ENCODE results near the gene ITGA6. TPM values are rescaled to one million over a fixed set of nuclear protein-coding genes. Genes with fewer than 3 reads are reported as not detected.

Gene ITGA6
- total RNA-seq, 2 donors from 2014 or later, result 61.7 to 79.5 TPM

DNA sequence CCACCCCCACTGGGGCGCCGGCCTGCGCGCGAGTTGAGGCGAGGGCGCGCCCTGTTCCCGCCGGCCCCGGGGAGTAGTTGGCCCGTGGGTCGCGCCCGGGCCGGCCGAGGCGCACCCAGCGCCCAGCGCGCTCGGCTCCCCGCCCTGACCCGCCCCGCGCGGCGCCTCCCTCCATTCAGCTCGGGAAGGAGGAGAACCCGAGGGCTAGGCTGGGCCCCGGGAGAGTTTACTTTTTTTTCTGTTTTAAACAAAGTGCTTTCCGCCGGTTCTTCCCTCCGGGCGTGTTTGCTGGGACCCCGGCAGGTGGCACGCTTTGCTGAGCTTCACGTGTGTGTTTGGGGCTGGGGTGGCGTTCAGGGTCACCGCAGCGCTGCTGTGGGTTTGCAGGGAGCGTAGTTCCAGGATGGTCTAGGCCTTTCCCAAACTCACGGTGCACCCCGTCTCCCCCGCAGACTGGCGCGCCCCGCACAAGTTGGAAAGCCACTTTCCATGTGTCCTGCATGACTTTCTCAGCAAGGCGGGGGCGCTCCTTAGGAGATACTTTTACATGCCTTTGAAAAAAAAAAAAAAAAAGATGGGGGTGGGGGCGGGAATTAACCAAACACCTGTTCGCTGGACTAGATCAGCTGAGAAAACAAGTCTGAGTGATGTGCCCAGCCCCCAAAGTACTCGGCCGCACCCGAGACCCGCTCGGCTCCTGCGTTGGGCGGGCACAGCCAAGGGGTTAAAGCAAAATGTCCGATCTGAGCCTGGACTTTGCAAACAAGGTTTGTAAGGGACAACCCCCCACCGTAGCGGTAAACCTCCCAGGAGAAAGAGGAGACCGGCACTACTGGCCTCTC is 825 bp downstream of the ITGA6 start:
- Mint-ChIP-seq H3K4me1 (peaks cover 47% of the 10 kb centered on the region), H3K27me3 (no peaks in the 10 kb centered on the region), H3K27ac (peak overlapping the region; percentile 85), H3K4me3 (peak overlapping the region; percentile 90), H3K36me3 (ENCODE audit: low read depth) (no peaks in the 10 kb centered on the region)
- ATAC-seq (peak; percentile 43), DNase-seq (peak; percentile 28 to 53 (median 35))
- no peaks in the 10 kb centered on the region for H3K9me3 ChIP-seq (ENCODE audit: control insufficient read depth, low read length, poor library complexity, severe bottlenecking)

DNA sequence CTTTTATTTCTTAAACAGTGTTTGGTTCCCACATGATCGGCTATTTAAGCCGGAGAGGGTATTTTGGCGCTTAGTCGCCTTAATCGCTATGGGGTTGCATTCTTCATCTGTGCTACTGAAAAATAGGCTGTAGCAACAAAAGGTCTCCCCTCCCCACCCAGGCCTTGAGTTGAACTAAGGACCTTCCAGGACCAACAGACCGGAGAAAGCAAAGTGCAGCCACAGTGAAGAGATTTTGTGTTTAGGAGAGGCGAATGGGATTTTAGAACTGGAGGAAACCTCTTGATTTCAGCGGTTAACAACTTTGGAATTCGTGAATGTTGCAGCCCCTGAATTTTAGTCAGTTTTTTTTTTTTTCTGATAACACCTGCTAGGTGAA is 1.4 kb downstream of the ITGA6 start:
- H3K4me3 Mint-ChIP-seq, result peak overlapping the region; percentile 90
- H3K27me3 Mint-ChIP-seq, result no peaks in the 10 kb centered on the region
- H3K36me3 Mint-ChIP-seq (ENCODE audit: low read depth), result no peaks in the 10 kb centered on the region
- peak overlapping the region; percentile 85 for H3K27ac Mint-ChIP-seq
- no peak for DNase-seq
- H3K9me3 ChIP-seq (ENCODE audit: control insufficient read depth, low read length, poor library complexity, severe bottlenecking), result no peaks in the 10 kb centered on the region
- ATAC-seq, result no peak
- peaks cover 53% of the 10 kb centered on the region for H3K4me1 Mint-ChIP-seq

DNA sequence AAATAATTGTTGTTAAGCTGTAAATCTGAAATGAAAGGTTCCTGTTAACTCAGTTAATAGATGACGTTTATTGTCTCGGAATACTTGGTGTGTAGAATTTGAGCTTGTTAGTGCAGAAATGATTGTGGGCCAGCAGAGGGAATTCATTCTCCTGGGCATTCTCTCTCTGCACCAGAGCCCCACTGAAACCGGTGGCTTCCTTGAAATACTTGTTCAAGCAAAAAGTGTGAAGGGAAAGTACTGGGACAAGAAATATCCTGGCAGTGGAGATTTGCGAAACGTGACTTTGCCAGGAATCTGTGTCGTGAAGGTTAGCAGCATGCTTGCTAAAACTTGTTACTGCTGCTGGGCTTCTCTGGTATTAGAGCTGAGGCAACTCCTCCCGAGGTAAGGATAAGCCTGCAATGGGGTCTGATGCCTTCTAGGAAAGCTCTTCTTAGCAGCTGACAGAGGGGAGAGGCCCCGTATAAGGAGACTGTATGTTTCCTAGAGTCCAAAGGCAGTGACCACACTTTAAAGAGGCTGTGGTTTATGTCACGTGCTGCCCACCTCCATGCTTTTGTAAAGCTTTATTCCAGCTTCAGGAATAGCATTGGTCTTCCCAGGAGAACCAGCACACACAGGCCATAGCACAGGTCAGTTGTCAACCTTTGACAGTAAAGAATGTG is 2.0 kb downstream of the ITGA6 start:
- no peaks in the 10 kb centered on the region for H3K27me3 Mint-ChIP-seq
- ATAC-seq (no peak), DNase-seq (no peak)
- no peaks in the 10 kb centered on the region for H3K9me3 ChIP-seq (ENCODE audit: control insufficient read depth, low read length, poor library complexity, severe bottlenecking)
- H3K27ac Mint-ChIP-seq, result peak overlapping the region; percentile 85
- H3K4me3 Mint-ChIP-seq, result peak overlapping the region; percentile 90
- peaks cover 59% of the 10 kb centered on the region for H3K4me1 Mint-ChIP-seq
- H3K36me3 Mint-ChIP-seq (ENCODE audit: low read depth), result no peaks in the 10 kb centered on the region

DNA sequence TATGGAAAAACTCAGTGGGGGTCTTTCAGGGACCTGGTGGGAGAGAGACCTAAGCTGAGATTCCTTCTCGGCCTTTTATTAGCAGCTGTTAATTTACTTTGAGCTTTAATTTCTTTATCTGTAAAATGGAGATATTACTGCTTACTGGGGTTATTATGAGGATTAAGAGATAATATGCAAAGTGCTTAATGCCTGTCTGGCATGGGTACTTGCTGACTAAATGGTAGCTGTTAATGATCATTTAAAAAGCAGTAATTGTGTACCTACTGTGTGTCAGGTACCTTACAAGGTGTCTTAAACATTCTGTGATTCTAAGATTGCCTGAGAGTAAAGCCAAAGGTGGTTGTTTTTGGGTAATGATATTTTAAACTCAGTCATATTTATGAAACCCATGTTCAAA is 2.6 kb downstream of the ITGA6 start:
- DNase-seq, result no peak
- peak overlapping the region; percentile 90 for H3K4me3 Mint-ChIP-seq
- H3K36me3 Mint-ChIP-seq (ENCODE audit: low read depth), result peaks cover 2% of the 10 kb centered on the region
- no peaks in the 10 kb centered on the region for H3K27me3 Mint-ChIP-seq
- H3K27ac Mint-ChIP-seq, result peak overlapping the region; percentile 85
- peaks cover 64% of the 10 kb centered on the region for H3K4me1 Mint-ChIP-seq
- ATAC-seq, result no peak
- no peaks in the 10 kb centered on the region for H3K9me3 ChIP-seq (ENCODE audit: control insufficient read depth, low read length, poor library complexity, severe bottlenecking)

DNA sequence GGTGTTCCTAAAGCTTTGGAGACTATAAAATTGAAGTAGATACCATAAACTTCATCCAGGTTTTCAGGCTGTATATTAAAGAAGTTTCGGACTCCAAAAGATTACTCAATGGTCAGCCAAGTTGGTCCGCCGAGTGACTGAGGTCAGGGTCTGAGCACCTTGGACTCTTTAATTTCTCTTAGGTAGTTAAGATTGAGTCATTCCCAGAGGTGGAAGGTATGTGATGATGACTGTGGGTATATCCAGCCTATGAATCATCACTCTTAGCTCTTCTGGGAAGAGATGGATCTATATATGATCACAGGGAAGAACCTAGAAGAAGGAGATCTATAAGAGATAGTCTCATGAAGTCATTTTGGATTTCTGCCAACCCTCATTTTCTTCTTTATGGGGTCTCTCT is 3.3 kb downstream of the ITGA6 start:
- Mint-ChIP-seq H3K27me3 (no peaks in the 10 kb centered on the region), H3K27ac (peak overlapping the region; percentile 85), H3K36me3 (ENCODE audit: low read depth) (peaks cover 2% of the 10 kb centered on the region), H3K4me1 (peaks cover 67% of the 10 kb centered on the region), H3K4me3 (peak overlapping the region; percentile 47)
- H3K9me3 ChIP-seq (ENCODE audit: control insufficient read depth, low read length, poor library complexity, severe bottlenecking), result no peaks in the 10 kb centered on the region
- ATAC-seq (no peak), DNase-seq (no peak)

DNA sequence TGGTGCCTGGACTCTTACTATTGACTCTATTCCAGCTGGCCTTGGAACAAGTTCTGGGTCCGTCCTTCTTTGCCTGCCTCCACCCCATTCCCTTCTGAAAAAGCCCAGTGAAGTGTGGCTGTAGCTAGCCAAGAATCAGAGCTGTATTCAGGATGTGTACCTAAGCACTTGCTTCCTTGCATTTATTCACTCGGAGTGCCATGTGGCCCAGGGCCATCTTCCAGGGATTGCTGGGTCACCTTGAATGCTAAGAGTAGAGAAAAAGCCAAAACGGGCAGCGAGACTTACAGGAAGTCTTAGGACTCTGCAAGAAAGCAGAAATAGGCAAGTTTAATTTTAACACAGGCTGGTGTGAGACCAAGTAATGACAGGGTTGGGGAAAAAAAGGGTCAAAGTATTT is 4.1 kb downstream of the ITGA6 start:
- Mint-ChIP-seq H3K4me1 (peaks cover 67% of the 10 kb centered on the region), H3K36me3 (ENCODE audit: low read depth) (peaks cover 2% of the 10 kb centered on the region), H3K27me3 (no peaks in the 10 kb centered on the region), H3K27ac (peak overlapping the region; percentile 85), H3K4me3 (no peak overlapping the region)
- no peaks in the 10 kb centered on the region for H3K9me3 ChIP-seq (ENCODE audit: control insufficient read depth, low read length, poor library complexity, severe bottlenecking)
- ATAC-seq, result no peak
- no peak for DNase-seq

DNA sequence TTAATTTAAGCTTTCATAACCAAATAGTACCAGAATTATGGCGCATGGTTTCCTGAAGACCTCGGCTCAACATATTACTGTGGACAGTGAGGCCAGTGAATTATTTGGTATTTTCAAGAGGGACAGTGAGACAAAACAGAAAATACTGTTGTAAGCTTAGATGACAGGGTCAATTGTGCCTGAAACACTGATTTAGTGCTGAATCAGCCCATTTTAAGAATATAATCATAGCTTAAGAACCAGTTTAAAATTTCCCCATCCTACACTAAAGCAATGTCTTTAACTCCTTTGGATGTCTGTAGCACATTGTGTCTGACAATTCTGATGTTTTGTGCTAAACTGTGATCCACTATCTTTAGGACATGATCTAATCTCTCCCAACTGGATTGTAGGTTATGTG is 4.6 kb downstream of the ITGA6 start:
- H3K27ac Mint-ChIP-seq, result peak overlapping the region; percentile 85
- no peaks in the 10 kb centered on the region for H3K9me3 ChIP-seq (ENCODE audit: control insufficient read depth, low read length, poor library complexity, severe bottlenecking)
- H3K4me3 Mint-ChIP-seq, result peak overlapping the region; percentile 31
- ATAC-seq (no peak), DNase-seq (no peak)
- H3K4me1 Mint-ChIP-seq, result peaks cover 65% of the 10 kb centered on the region
- no peaks in the 10 kb centered on the region for H3K27me3 Mint-ChIP-seq
- H3K36me3 Mint-ChIP-seq (ENCODE audit: low read depth), result peaks cover 2% of the 10 kb centered on the region

DNA sequence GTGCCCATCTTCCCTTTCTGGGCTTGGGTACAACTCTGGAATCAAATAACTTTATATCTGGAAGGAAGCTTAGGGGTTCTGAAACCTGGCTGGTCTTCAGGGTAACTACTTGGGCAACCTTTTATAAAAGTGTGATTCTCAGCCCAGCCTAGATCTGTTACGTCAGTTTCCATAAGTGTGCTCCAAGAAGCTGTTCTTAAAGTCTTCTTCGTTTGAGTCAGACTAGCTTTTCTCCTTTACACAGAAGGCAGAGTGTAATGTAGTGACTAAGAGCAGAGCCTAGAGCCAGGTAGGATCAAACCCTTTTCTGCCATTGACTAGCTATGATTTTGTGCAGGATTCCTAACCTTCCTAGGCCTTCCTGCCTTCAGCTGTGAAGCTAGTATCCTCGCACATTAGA is 5.8 kb downstream of the ITGA6 start:
- no peak for DNase-seq
- Mint-ChIP-seq H3K4me3 (peak overlapping the region; percentile 34), H3K27me3 (no peaks in the 10 kb centered on the region), H3K27ac (peak overlapping the region; percentile 85), H3K4me1 (peaks cover 63% of the 10 kb centered on the region), H3K36me3 (ENCODE audit: low read depth) (peaks cover 2% of the 10 kb centered on the region)
- ATAC-seq, result no peak
- no peaks in the 10 kb centered on the region for H3K9me3 ChIP-seq (ENCODE audit: control insufficient read depth, low read length, poor library complexity, severe bottlenecking)

DNA sequence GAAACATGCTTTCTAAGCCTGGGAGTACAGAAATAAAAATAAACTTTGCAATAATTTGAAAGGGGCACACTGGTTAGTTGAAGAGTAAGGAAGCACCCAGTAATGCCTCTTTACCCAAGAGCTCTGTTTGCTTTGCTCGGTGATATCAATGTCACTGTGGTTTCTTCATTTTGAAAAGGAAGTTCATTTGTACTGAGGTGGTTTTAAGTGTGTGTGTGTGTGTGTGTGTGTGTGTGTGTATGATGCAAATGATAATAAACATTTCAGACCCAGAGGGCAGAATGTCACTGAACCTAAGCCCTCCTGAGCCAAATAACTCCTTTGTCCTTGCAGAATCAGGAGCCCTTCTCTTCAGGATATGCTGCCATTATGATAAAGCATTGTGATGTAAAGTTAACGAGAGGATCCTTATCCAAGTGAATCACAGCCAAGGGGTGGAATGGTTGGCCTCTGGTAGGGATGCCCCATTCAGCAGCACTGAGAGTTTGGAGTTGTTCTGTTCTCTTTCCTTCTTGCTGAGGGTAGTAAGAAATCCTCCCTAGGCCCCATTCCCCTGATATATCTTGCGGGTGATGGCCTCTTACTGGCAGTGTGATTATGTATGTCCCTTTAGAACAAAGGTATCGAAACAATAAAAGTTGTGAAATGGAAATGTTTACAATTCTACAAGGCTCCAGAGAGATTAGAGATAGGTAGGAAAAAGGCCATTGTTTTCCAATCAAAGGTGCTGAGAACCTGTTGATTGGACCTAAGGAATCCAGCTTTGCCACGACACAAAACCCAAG is 7.6 kb downstream of the ITGA6 start:
- ATAC-seq, result peak; percentile 87
- no peaks in the 10 kb centered on the region for H3K9me3 ChIP-seq (ENCODE audit: control insufficient read depth, low read length, poor library complexity, severe bottlenecking)
- H3K36me3 Mint-ChIP-seq (ENCODE audit: low read depth), result peaks cover 2% of the 10 kb centered on the region
- DNase-seq, result peak in 1 of 3 donors; percentile 19
- no peak overlapping the region for H3K27ac Mint-ChIP-seq
- H3K4me3 Mint-ChIP-seq, result peak overlapping the region; percentile 76
- peaks cover 66% of the 10 kb centered on the region for H3K4me1 Mint-ChIP-seq
- no peaks in the 10 kb centered on the region for H3K27me3 Mint-ChIP-seq

DNA sequence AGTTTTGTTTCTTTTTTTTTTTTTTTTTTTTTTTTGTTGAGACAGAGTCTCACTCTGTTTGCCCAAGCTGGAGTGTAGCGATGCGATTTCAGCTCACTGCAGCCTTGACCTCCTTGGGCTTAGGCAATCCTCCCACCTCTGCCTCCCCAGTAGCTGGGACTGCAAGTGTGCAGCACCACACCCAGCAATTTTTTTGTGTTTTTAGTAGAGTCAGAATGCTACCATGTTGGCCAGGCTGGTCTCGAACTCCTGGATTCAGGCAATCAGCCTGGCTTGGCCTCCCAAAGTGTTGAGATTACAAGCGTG is 8.2 kb downstream of the ITGA6 start:
- DNase-seq, result no peak
- H3K9me3 ChIP-seq (ENCODE audit: control insufficient read depth, low read length, poor library complexity, severe bottlenecking), result no peaks in the 10 kb centered on the region
- Mint-ChIP-seq H3K27me3 (no peaks in the 10 kb centered on the region), H3K4me1 (peaks cover 61% of the 10 kb centered on the region), H3K4me3 (peak overlapping the region; percentile 47), H3K36me3 (ENCODE audit: low read depth) (peaks cover 2% of the 10 kb centered on the region), H3K27ac (no peak overlapping the region)
- no peak for ATAC-seq

DNA sequence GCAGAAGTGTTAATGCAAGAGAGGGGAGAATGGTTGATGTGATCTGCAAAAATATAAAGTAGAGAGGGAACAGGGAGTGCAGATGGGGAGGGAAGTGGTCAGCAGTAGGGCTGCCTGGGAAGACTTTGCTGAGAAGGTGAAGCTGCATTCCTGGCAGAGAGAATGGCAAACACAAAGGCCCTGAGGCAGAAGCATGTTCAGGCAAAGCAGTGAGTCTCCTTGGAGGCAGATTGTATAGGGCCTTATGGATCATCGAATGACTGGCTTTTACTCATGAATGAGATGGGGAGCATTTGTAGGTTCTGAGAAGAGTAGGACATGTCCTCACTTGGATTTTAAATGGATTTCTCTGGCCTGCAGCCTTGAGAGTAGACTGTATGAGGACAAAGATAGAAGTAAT is 9.5 kb downstream of the ITGA6 start:
- no peaks in the 10 kb centered on the region for H3K27me3 Mint-ChIP-seq
- H3K27ac Mint-ChIP-seq, result no peak overlapping the region
- H3K4me1 Mint-ChIP-seq, result peaks cover 56% of the 10 kb centered on the region
- no peak overlapping the region for H3K4me3 Mint-ChIP-seq
- no peaks in the 10 kb centered on the region for H3K9me3 ChIP-seq (ENCODE audit: control insufficient read depth, low read length, poor library complexity, severe bottlenecking)
- ATAC-seq (no peak), DNase-seq (no peak)
- H3K36me3 Mint-ChIP-seq (ENCODE audit: low read depth), result peaks cover 2% of the 10 kb centered on the region

DNA sequence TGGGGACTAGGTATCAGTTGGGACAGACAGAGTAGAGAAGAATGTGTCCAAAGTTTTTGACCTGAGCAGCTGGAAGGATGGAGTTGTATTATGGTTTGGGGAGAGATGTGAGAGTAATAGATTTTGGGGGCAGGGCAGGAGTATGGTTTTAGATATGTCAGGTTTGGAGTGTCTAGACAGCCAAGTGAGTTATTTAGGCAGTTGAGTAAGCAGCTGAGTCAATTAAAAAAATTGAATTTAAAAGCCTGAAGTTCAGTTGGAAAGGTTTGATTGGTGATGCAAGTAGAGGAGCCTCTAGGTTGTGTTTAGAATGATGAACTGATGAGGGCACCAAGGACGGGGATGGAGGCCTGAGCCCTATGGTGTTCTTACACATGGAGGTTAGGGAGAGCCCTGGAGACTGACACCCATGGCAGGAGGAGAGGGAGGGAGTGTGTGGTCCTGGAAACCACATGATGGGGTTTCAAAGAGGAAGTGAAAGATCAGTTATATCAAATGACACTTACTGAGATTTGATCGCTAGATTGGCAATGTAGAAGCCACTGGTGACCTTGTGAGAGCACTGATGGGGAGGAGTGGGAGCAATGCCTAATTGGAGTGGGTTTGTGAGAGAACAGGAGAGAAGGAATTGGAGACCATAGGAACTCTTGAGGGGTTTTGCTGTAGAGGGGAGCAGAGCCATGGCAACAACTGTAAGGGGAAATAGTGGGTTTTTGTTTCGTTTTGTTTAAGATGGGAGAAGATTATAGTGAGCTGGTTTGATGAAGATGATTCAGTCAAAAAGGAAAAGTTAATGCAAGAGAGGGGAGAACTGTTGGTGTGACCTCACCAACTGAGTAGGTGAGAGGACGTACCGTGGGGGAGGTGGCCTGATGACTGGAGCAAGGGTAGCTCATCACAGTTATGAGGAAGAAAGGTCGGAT is 10.3 kb downstream of the ITGA6 start:
- DNase-seq (no peak), ATAC-seq (peak; percentile 44)
- H3K4me1 Mint-ChIP-seq, result peaks cover 56% of the 10 kb centered on the region
- H3K4me3 Mint-ChIP-seq, result no peak overlapping the region
- H3K27ac Mint-ChIP-seq, result no peak overlapping the region
- H3K9me3 ChIP-seq (ENCODE audit: control insufficient read depth, low read length, poor library complexity, severe bottlenecking), result no peaks in the 10 kb centered on the region
- H3K36me3 Mint-ChIP-seq (ENCODE audit: low read depth), result peaks cover 2% of the 10 kb centered on the region
- no peaks in the 10 kb centered on the region for H3K27me3 Mint-ChIP-seq
